AG10803 (cell line): ENCODE data around the gene PRKCB.

Source experiments
- DNase-seq: peaks from one replicate; pipeline ENCODE4 v3.0.0; 2010; ENCODE audit warnings: low read depth
- H3K4me3 ChIP-seq: 2 replicates; pipeline ENCODE4 v1.5.1; 2011; ENCODE audit warnings: mild to moderate bottlenecking, low read length, control low read depth
- CTCF ChIP-seq: conservative IDR thresholded peaks from 2 replicates; pipeline ENCODE4 v1.5.1; 2011; ENCODE audit warnings: mild to moderate bottlenecking, low read length, control low read depth, inconsistent platforms

Gene PRKCB

GRCh38 chr16:24001710-24002109 is 165.9 kb downstream of the PRKCB start:
- DNase-seq = no peak
- H3K4me3 ChIP-seq = no peak overlapping the region
- TF ChIP-seq CTCF = no peak

GRCh38 chr16:24002619-24003018 is 166.8 kb downstream of the PRKCB start:
- TF ChIP-seq CTCF = no peak
- no peak overlapping the region for H3K4me3 ChIP-seq
- no peak for DNase-seq

- TF ChIP-seq CTCF = no peak
- no peak overlapping the region for H3K4me3 ChIP-seq
- DNase-seq = no peak
These were observed 169.8 kb downstream of the PRKCB start for GRCh38 chr16:24005577-24005976.

GRCh38 chr16:24007391-24007790 is 171.6 kb downstream of the PRKCB start:
- TF ChIP-seq CTCF = no peak

GRCh38 chr16:24007934-24008333 is 172.2 kb downstream of the PRKCB start:
- TF ChIP-seq CTCF = no peak
- no peak for DNase-seq
- no peak overlapping the region for H3K4me3 ChIP-seq

More at GRCh38 chr16:24007391-24007790, 171.6 kb downstream of the PRKCB start:
- H3K4me3 ChIP-seq = no peak overlapping the region
- DNase-seq = no peak

- H3K4me3 ChIP-seq = no peak overlapping the region
- TF ChIP-seq CTCF = no peak
- DNase-seq = no peak
These were observed 173.3 kb downstream of the PRKCB start for GRCh38 chr16:24009098-24009497.

GRCh38 chr16:24009955-24010354 is 174.2 kb downstream of the PRKCB start:
- no peak for TF ChIP-seq CTCF
- H3K4me3 ChIP-seq = no peak overlapping the region
- no peak for DNase-seq
